GM18858 (cell line): ENCODE data around the gene METTL2B.

ENCODE experiments used
- ATAC-seq: cut with Tn5 transposase; IDR thresholded peaks from one replicate; pipeline ENCODE4 v1.9.1; 2021; ENCODE audit not compliant: unreplicated experiment

Gene METTL2B, protein sequence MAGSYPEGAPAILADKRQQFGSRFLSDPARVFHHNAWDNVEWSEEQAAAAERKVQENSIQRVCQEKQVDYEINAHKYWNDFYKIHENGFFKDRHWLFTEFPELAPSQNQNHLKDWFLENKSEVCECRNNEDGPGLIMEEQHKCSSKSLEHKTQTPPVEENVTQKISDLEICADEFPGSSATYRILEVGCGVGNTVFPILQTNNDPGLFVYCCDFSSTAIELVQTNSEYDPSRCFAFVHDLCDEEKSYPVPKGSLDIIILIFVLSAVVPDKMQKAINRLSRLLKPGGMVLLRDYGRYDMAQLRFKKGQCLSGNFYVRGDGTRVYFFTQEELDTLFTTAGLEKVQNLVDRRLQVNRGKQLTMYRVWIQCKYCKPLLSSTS

GRCh38 chr7:128476402-128477335, at the start of gene METTL2B:
Gene METTL2B, plus strand, starts transcription at chr7:128476748. Its CDS starts 18 bp downstream, at chr7:128476766.
- ATAC-seq = peak; percentile 82

GRCh38 chr7:128427289-128427891, 49.2 kb upstream of the METTL2B start:
- ATAC-seq = no peak

DNA sequence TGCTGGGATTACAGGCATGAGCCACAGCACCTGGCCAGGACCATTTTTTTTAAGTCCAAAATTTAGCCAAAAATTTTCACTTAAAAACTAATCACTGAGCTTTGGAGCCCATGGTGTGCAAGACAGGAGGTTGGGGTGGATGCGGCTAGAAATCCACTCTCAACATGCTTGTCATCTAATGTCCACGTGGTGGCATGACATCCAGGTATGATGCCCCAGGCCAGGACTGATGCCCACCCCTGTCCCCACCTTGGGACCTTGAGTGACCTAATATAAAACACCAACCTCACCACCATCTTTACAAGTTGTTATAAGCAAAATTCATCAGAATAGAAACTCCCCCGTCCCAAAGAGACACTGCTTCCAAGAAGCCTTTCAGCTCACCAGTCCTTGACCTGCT, 46.3 kb upstream of the METTL2B start:
- ATAC-seq = no peak

GRCh38 chr7:128431221-128431620, 45.3 kb upstream of the METTL2B start:
- no peak for ATAC-seq

GRCh38 chr7:128431754-128432153, 44.8 kb upstream of the METTL2B start:
- no peak for ATAC-seq

GRCh38 chr7:128434413-128435326, 41.9 kb upstream of the METTL2B start:
- no peak for ATAC-seq

GRCh38 chr7:128435327-128435686, 41.2 kb upstream of the METTL2B start:
- no peak for ATAC-seq

DNA sequence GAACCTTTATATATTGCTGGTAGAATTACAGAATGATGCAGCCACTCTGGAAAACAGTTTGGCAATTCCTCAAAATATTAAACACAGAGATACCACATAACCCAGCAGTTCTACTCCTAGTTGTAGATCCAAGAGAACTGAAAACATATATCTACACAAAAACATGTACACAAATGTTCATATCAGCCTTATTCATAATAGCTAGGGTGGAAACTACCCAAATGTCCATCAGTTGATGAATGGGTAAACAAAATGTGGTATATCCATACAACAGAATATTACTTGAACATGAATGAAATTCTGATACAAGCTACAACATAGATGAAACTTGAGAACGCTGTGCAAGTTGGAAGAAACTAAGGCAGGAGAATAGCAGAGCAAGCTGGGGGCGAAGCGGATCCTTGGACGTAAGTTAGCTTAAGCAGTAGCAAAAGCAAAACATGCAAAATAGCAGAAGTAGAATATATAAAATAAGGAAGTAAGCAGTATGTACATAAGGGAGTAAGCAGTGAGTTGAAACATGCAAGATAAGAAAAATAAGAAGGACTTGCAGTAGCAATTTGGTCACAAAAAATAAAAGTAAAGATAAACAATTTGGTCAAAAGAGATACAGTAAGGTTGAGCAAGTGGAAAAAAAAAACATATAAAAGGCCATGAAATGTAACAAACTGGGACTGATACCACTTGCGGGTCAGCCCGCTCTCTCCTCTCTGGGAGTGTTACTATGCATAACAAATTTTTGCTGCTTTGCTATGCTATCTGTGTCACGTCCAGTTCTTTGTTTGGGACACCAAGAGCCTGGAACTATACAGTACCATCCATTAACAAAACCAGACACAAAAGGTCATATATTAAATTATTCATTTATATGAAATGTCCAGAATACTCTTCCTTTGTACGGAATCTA, 38.9 kb upstream of the METTL2B start:
- peak; percentile 82 for ATAC-seq

- ATAC-seq = no peak
Measured at GRCh38 chr7:128442356-128442755, 34.2 kb upstream of the METTL2B start.

- ATAC-seq = no peak
Measured at GRCh38 chr7:128443831-128444600, 32.5 kb upstream of the METTL2B start.

GRCh38 chr7:128446306-128446705, 30.2 kb upstream of the METTL2B start:
- ATAC-seq = no peak

GRCh38 chr7:128447941-128448564, 28.5 kb upstream of the METTL2B start:
- no peak for ATAC-seq

- ATAC-seq = no peak
Measured at GRCh38 chr7:128448751-128449302, 27.7 kb upstream of the METTL2B start.

GRCh38 chr7:128450409-128450808, 26.1 kb upstream of the METTL2B start:
- no peak for ATAC-seq

DNA sequence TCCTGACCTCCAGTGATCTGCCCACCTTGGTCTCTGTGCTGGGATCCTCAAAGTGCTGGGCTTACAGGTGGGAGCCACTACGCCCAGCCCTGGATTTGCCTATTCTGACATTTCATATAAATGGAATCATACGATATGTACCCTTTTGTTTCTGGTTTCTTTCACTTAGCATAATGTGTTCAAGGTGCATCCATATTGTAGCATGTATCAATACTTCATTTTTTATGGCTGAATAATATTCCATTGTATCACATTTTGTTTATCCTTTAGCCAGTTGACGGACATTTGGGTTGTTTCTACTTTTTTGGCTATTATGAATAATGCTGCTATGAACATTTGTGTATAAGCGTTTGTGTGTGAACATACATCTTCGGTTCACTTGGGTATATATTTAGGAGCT, 25.6 kb upstream of the METTL2B start:
- no peak for ATAC-seq

- ATAC-seq = no peak
Measured at GRCh38 chr7:128452552-128452951, 24.0 kb upstream of the METTL2B start.

GRCh38 chr7:128453836-128454804, 22.4 kb upstream of the METTL2B start:
- no peak for ATAC-seq
